T-helper 2 cell treated with Interferon-gamma antibody and Interleukin-4, amounts not matched to agents 5 μg/mL and 100 μg/mL, for 36 hours (primary cell): Measurements from ENCODE around the gene FOXP1.

Experiments used
- DNase-seq: peaks from one replicate; pipeline ENCODE4 v3.0.0; 2021; ENCODE audit warnings: low spot score
- H3K27ac Mint-ChIP-seq: one replicate; pipeline ENCODE4 v1.8.0; 2021; ENCODE audit warnings: mild to moderate bottlenecking, mixed read lengths
- H3K27me3 Mint-ChIP-seq: one replicate; pipeline ENCODE4 v1.8.0; 2021; ENCODE audit warnings: low read depth, mixed read lengths
- H3K36me3 Mint-ChIP-seq: one replicate; pipeline ENCODE4 v1.8.0; 2021; ENCODE audit warnings: low read depth, mixed read lengths
- H3K4me1 Mint-ChIP-seq: one replicate; pipeline ENCODE4 v1.8.0; 2021; ENCODE audit warnings: low read depth, mixed read lengths
- H3K4me3 Mint-ChIP-seq: one replicate; pipeline ENCODE4 v1.8.0; 2022; ENCODE audit warnings: mild to moderate bottlenecking, moderate library complexity, mixed read lengths
- H3K9me3 Mint-ChIP-seq: one replicate; pipeline ENCODE4 v1.8.0; 2021; ENCODE audit warnings: mixed read lengths

FOXP1 gene

DNA sequence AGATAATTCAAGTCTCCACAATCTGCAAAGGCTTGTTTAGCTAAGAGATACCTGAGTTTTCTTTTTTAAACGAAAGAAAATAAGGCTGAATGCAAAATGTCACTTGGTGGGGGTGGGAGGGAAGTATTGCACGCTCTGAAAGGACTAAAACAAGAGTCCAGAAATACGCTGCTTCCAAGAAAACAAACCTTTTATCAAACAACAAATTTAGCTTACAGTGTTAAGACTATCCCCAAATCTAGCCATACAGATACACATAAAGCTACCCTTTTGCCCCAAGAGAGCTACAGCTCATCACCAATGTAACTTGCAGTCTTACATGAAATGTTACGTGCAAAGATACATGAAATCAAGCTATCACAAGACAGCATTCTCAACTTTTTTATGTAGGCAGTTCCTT, 522.5 kb downstream of the FOXP1 start:
- H3K27me3 Mint-ChIP-seq, result no peaks in the 10 kb centered on the region
- H3K4me3 Mint-ChIP-seq, result no peak overlapping the region
- H3K9me3 Mint-ChIP-seq, result no peaks in the 10 kb centered on the region
- peak overlapping the region; percentile 65 for H3K27ac Mint-ChIP-seq
- DNase-seq, result no peak
- H3K36me3 Mint-ChIP-seq, result peaks cover 6% of the 10 kb centered on the region
- H3K4me1 Mint-ChIP-seq, result peaks cover 58% of the 10 kb centered on the region

- Mint-ChIP-seq H3K4me3 (no peak overlapping the region), H3K9me3 (no peaks in the 10 kb centered on the region)
Observed at GRCh38 chr3:71060536-71060935, 523.0 kb downstream of the FOXP1 start.

DNA sequence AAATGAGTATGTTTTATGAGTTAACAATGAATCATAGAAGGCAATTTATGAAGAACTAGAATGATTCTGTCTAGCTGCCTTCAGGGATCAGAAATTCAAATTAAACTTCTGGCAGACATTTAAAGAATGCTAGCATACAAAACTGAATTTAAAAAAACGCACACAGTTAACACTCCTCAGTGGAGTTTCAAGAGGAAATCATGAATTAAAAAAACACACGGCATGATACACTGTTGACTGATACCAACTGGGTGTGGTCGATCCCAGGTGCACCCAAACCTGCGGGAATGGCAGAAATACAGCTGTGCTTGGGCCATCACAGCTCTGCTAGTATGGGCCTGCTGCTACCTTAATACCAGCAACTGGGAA, 526.0 kb downstream of the FOXP1 start:
- Mint-ChIP-seq H3K9me3 (no peaks in the 10 kb centered on the region), H3K4me3 (peak overlapping the region; percentile 78), H3K27me3 (no peaks in the 10 kb centered on the region), H3K36me3 (peaks cover 29% of the 10 kb centered on the region), H3K27ac (peak overlapping the region; percentile 84), H3K4me1 (peaks cover 84% of the 10 kb centered on the region)
- no peak for DNase-seq

More at GRCh38 chr3:71060536-71060935, 523.0 kb downstream of the FOXP1 start:
- Mint-ChIP-seq H3K27me3 (no peaks in the 10 kb centered on the region), H3K4me1 (peaks cover 59% of the 10 kb centered on the region), H3K36me3 (peaks cover 6% of the 10 kb centered on the region), H3K27ac (peak overlapping the region; percentile 60)
- DNase-seq, result no peak

GRCh38 chr3:71056327-71056726, 527.2 kb downstream of the FOXP1 start:
- DNase-seq, result no peak
- no peaks in the 10 kb centered on the region for H3K27me3 Mint-ChIP-seq
- H3K4me3 Mint-ChIP-seq, result no peak overlapping the region
- no peaks in the 10 kb centered on the region for H3K9me3 Mint-ChIP-seq
- peaks cover 41% of the 10 kb centered on the region for H3K36me3 Mint-ChIP-seq
- H3K4me1 Mint-ChIP-seq, result peaks cover 80% of the 10 kb centered on the region
- no peak overlapping the region for H3K27ac Mint-ChIP-seq

DNA sequence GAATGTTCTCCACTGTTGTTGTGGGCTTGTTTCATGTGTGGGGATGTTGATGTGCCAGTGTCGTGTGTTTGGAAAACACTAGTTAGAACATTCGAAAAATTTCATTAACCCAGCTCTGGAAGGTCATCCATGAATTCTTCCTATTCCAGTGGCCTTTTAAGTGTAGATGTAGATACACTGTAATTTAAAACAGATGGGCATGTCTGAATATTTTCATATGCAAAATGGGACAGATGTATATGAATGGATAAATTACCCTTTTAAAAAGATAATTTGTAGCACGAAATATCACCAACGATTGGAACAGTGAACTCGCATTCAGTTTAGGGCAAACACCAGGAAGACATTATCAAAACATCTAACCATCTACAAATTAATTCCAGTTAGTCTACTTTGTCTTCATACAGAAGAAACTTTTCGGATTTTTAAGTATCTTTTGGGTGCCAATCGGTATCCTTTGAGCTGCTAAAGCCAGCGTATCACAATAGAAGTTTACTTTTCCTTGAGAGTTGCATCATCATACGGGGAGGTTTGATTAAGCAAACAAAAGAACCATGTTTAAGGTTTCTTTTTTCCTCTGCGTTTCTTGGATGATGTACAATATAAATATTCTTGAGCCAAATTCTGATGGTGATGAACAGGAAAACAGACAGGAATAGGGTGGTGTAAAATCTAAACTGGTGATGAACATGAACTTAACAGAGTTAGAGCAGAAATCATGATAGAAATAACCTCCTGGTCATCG, 528.1 kb downstream of the FOXP1 start:
- Mint-ChIP-seq H3K27me3 (no peaks in the 10 kb centered on the region), H3K36me3 (peaks cover 47% of the 10 kb centered on the region), H3K27ac (no peak overlapping the region), H3K4me3 (no peak overlapping the region), H3K9me3 (no peaks in the 10 kb centered on the region), H3K4me1 (peaks cover 80% of the 10 kb centered on the region)
- DNase-seq, result no peak

- no peak for DNase-seq
- no peaks in the 10 kb centered on the region for H3K27me3 Mint-ChIP-seq
- H3K4me3 Mint-ChIP-seq, result no peak overlapping the region
- H3K9me3 Mint-ChIP-seq, result no peaks in the 10 kb centered on the region
- H3K4me1 Mint-ChIP-seq, result peaks cover 82% of the 10 kb centered on the region
- peaks cover 57% of the 10 kb centered on the region for H3K36me3 Mint-ChIP-seq
- H3K27ac Mint-ChIP-seq, result no peak overlapping the region
Observed at GRCh38 chr3:71054312-71054711, 529.2 kb downstream of the FOXP1 start.

DNA sequence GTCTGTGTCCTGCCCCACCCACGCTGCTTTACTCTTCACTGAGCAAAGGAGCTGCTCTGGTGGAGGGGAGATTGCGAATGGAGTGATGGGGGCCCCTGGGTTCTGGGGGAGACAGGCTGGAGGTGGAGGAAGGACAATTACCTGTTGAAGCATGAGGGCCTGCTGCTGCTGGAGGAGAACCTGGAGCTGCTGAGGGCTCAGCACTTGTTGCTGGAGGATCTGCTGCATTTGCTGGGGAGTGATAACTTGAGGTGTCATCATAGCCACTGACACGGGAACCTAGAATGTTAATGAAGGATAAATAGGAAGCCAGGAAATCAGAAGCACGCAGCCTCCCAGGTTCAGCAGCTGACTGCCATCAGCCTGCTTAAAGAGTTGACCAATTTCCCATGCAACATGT, 530.0 kb downstream of the FOXP1 start:
- Mint-ChIP-seq H3K4me1 (peaks cover 84% of the 10 kb centered on the region), H3K4me3 (no peak overlapping the region), H3K36me3 (peaks cover 63% of the 10 kb centered on the region), H3K27me3 (no peaks in the 10 kb centered on the region), H3K27ac (peak overlapping the region; percentile 44), H3K9me3 (no peaks in the 10 kb centered on the region)
- no peak for DNase-seq

DNA sequence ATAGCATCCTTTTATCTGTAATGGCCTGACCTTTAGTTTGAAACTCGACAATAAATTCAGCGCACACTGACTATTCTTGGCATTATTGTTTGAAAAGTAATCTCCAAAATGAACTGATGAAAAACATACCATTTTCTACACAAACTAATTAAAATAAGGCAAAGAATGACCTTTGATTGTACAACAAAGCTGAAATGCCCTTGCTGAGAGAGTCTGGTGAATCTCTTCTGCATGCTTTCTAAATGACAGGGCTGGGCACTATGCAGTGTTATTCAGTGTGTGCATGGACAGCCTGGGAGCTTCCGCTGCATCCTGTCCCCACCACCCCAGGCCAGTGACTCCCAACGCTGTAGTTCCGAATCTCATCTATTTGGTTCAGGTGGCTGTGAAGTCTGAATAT, 530.8 kb downstream of the FOXP1 start:
- Mint-ChIP-seq H3K9me3 (no peaks in the 10 kb centered on the region), H3K4me3 (no peak overlapping the region), H3K4me1 (peaks cover 84% of the 10 kb centered on the region), H3K27me3 (no peaks in the 10 kb centered on the region), H3K36me3 (peaks cover 69% of the 10 kb centered on the region), H3K27ac (no peak overlapping the region)
- no peak for DNase-seq

GRCh38 chr3:71051893-71052687, 531.4 kb downstream of the FOXP1 start:
- Mint-ChIP-seq H3K4me1 (peaks cover 81% of the 10 kb centered on the region), H3K27ac (peak overlapping the region; percentile 86), H3K9me3 (no peaks in the 10 kb centered on the region), H3K36me3 (peaks cover 70% of the 10 kb centered on the region), H3K4me3 (no peak overlapping the region), H3K27me3 (no peaks in the 10 kb centered on the region)
- DNase-seq, result no peak

DNA sequence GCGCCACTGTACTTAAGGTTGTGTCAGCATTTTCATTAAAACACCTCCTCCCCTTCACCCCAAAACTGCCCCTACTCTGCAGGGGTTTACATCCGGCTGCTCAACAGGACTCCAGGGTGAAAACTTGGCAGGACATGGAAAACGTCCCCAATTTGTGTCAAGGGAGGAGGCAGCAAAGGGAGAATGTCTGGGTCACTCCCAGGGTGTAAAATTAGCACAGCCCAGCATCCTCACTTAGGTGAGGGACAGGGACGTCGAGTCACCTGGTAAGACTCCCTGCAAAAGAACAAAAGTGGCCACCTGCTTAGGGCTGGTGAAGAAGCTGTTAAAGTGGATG, 532.3 kb downstream of the FOXP1 start:
- H3K27me3 Mint-ChIP-seq, result no peaks in the 10 kb centered on the region
- H3K4me1 Mint-ChIP-seq, result peaks cover 80% of the 10 kb centered on the region
- H3K27ac Mint-ChIP-seq, result peak overlapping the region; percentile 86
- H3K36me3 Mint-ChIP-seq, result peaks cover 77% of the 10 kb centered on the region
- no peak for DNase-seq
- H3K9me3 Mint-ChIP-seq, result no peaks in the 10 kb centered on the region
- peak overlapping the region; percentile 69 for H3K4me3 Mint-ChIP-seq

DNA sequence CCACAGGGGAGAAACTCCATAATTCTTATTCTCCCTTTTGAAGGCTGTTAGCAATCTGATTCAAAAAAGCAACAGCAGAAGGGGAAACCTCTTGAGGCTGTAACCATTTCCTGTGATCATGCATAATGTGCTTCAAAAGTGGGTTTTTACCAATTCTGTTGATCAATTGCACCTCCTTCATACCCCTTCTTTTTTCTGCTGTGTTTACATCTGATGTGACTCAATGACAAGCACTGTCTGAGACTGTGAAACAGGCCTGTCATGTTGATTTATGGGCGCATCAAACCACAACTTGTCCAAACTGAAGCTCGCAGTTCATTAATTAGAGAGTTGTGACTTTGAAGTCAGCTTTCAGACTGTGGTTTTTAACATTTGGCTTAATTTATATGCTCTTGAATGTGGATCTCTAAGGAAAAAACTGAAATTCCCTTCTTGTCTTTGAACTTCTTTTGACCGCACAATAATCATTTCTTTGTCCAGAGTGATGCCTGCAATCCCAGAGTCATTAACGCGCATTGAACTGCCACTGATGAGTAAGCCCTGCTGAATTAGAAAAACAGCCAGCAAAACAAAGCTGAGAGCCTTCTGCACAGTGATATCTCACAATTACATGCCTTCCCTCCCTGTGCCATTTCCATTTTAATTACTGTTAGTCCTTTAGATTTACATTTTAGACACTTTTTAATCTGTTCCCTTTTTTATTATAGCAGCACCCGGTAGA, 532.8 kb downstream of the FOXP1 start:
- peak; percentile 48 for DNase-seq
- peaks cover 80% of the 10 kb centered on the region for H3K4me1 Mint-ChIP-seq
- H3K9me3 Mint-ChIP-seq, result no peaks in the 10 kb centered on the region
- peak overlapping the region; percentile 69 for H3K4me3 Mint-ChIP-seq
- H3K27me3 Mint-ChIP-seq, result no peaks in the 10 kb centered on the region
- peaks cover 82% of the 10 kb centered on the region for H3K36me3 Mint-ChIP-seq
- H3K27ac Mint-ChIP-seq, result peak overlapping the region; percentile 86

DNA sequence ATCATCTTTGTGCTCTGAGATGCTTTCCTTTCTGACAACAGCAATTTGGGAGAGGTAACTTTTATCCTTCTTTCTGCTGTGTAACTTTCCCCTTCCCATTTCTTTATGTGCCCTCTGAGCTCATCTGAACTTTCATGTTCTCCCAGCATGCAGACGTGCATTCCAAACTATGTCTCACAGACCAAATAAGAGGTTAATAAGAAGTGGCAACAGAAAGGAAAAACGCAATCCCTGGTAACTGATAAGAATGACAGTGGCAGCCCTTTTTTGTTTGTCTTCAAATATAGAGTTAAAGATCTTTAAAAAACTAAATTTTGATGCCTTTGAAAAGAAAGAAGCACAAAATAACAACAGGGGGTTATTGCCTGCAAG, 533.4 kb downstream of the FOXP1 start:
- DNase-seq, result no peak
- peak overlapping the region; percentile 69 for H3K4me3 Mint-ChIP-seq
- no peaks in the 10 kb centered on the region for H3K27me3 Mint-ChIP-seq
- H3K9me3 Mint-ChIP-seq, result no peaks in the 10 kb centered on the region
- peaks cover 85% of the 10 kb centered on the region for H3K36me3 Mint-ChIP-seq
- H3K4me1 Mint-ChIP-seq, result peaks cover 81% of the 10 kb centered on the region
- peak overlapping the region; percentile 86 for H3K27ac Mint-ChIP-seq

DNA sequence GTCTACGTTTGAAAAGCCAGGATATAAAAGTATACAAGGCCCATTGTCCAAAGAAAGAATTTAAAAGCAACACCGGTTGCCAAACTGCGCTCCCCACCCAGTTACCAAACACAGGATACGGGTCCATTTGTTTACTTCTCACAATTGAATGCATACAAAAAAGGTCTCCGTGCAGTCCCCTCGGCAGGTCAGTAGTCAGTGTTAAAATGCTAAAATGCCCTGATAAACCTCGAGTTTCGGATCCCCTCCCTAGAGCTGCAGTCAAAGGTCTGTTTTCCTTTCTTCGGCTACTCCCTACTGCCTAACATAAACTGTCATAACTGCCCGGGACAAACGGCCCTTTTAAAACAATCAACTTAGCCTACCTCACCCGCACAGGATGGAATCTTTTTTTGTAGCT, 534.6 kb downstream of the FOXP1 start:
- Mint-ChIP-seq H3K4me3 (no peak overlapping the region), H3K27me3 (no peaks in the 10 kb centered on the region), H3K4me1 (peaks cover 71% of the 10 kb centered on the region), H3K36me3 (peaks cover 85% of the 10 kb centered on the region), H3K9me3 (no peaks in the 10 kb centered on the region), H3K27ac (no peak overlapping the region)
- DNase-seq, result no peak
